ENCODE data around the gene NRIP1. TPM values are rescaled to one million over a fixed set of nuclear protein-coding genes. Genes with fewer than 3 reads are reported as not detected.

Gene NRIP1
- total and polyA plus RNA-seq, 9 of the 15 experiments (the other 6 are each of a cell fraction or from before 2014, with no cell fraction given): 4.3 to 42.8 (median 19.6) TPM

- TF ChIP-seq NR3C1 (CRISPR knock-in tag; IDR thresholded peaks at IDR 0.05) (no peak), RAD21 (CRISPR knock-in tag; conservative IDR thresholded peaks at IDR 0.05 in 1 of 2, IDR thresholded peaks at IDR 0.05 in 1 of 2) (no peak), DLX4 (CRISPR knock-in tag; IDR thresholded peaks at IDR 0.05) (no peak), POLR2AphosphoS2 (IDR thresholded peaks at IDR 0.05; ENCODE audit: low read length) (no peak), RBM15 (IDR thresholded peaks at IDR 0.05; ENCODE audit: insufficient read depth, low read length) (no peak), MAX (CRISPR knock-in tag; IDR thresholded peaks at IDR 0.05) (no peak), MLX (CRISPR knock-in tag; conservative IDR thresholded peaks at IDR 0.05) (no peak), ZNF586 (CRISPR knock-in tag; conservative IDR thresholded peaks at IDR 0.05) (no peak), ZNF280B (CRISPR knock-in tag; IDR thresholded peaks at IDR 0.05) (no peak), THAP12 (CRISPR knock-in tag; IDR thresholded peaks at IDR 0.05) (no peak)
- no TSS peak for BruUV-seq (replicated peaks)
- H3K36me3 ChIP-seq (ENCODE audit: control insufficient read depth, insufficient read depth, low read length): peaks cover 5% of the 10 kb centered on the region; the same call in 2 of the 3 replicates
- H3K4me3 ChIP-seq: no peak overlapping the region
- ChIA-PET CTCF (ENCODE audit: low intra/inter-chr PET ratio) (no interaction called here), POLR2A (no interaction called here)
- H4K20me1 ChIP-seq (replicated peaks; ENCODE audit: control insufficient read depth, insufficient read depth, low read length): no peaks in the 10 kb centered on the region
- ATAC-seq (no peak), DNase-seq (ENCODE audit: extremely low read depth in 1 of 4, low spot score in 3 of 4) (no peak), FAIRE-seq (no peak)
- no peaks in the 10 kb centered on the region for H3K9me1 ChIP-seq (ENCODE audit: control insufficient read depth, insufficient read depth, low read length)
- H3K9ac ChIP-seq (ENCODE audit: insufficient read depth in 1 of 2, low read depth in 2 of 2, low read length in 2 of 2): no peak overlapping the region
- H3K27me3 ChIP-seq (ENCODE audit: control insufficient read depth in 2 of 2, insufficient read depth in 2 of 2, low read length in 2 of 2): no peaks in the 10 kb centered on the region
- H3K79me2 ChIP-seq (ENCODE audit: control insufficient read depth, insufficient read depth, low read length): peaks cover 81% of the 10 kb centered on the region
- no peaks in the 10 kb centered on the region for H3K4me1 ChIP-seq (replicated peaks in 1 of 2; ENCODE audit: control insufficient read depth in 2 of 2, insufficient read depth in 2 of 2, low read length in 2 of 2)
- H2AFZ ChIP-seq (ENCODE audit: low read depth, low read length): no peak overlapping the region
- in situ Hi-C loops (cut with MboI): loop anchor here (25.0 kb wide), 1 partner anchor 1689 kb away; no protein-coding TSS in a partner anchor
- intact Hi-C loops (cut with micrococcal nuclease): no loop called here
- no peak overlapping the region for H3K4me2 ChIP-seq (ENCODE audit: insufficient read depth, low read length)
- no peaks in the 10 kb centered on the region for H3K9me3 ChIP-seq (replicated peaks; ENCODE audit: control insufficient read depth, insufficient read depth, low read depth, low read length)
- no peak overlapping the region for H3K27ac ChIP-seq (ENCODE audit: extremely low read depth, low read depth, low read length)
- WGBS (ENCODE audit: insufficient coverage, low coverage, missing lambda C conversion rate): 69% methylated on average over 2 of the region's 2 CpGs
Observed at GRCh38 chr21:15026370-15026769, 38.4 kb downstream of the NRIP1 start.

All from K562 (cell line).